NCI-H1048 (cell line): ENCODE measurements around the gene OPA1.

Experiments
- DNase-seq: peaks from one replicate; lab custom pipeline; 2025; lab: John Stamatoyannopoulos, UW

The OPA1 gene, protein sequence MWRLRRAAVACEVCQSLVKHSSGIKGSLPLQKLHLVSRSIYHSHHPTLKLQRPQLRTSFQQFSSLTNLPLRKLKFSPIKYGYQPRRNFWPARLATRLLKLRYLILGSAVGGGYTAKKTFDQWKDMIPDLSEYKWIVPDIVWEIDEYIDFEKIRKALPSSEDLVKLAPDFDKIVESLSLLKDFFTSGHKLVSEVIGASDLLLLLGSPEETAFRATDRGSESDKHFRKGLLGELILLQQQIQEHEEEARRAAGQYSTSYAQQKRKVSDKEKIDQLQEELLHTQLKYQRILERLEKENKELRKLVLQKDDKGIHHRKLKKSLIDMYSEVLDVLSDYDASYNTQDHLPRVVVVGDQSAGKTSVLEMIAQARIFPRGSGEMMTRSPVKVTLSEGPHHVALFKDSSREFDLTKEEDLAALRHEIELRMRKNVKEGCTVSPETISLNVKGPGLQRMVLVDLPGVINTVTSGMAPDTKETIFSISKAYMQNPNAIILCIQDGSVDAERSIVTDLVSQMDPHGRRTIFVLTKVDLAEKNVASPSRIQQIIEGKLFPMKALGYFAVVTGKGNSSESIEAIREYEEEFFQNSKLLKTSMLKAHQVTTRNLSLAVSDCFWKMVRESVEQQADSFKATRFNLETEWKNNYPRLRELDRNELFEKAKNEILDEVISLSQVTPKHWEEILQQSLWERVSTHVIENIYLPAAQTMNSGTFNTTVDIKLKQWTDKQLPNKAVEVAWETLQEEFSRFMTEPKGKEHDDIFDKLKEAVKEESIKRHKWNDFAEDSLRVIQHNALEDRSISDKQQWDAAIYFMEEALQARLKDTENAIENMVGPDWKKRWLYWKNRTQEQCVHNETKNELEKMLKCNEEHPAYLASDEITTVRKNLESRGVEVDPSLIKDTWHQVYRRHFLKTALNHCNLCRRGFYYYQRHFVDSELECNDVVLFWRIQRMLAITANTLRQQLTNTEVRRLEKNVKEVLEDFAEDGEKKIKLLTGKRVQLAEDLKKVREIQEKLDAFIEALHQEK

DNA sequence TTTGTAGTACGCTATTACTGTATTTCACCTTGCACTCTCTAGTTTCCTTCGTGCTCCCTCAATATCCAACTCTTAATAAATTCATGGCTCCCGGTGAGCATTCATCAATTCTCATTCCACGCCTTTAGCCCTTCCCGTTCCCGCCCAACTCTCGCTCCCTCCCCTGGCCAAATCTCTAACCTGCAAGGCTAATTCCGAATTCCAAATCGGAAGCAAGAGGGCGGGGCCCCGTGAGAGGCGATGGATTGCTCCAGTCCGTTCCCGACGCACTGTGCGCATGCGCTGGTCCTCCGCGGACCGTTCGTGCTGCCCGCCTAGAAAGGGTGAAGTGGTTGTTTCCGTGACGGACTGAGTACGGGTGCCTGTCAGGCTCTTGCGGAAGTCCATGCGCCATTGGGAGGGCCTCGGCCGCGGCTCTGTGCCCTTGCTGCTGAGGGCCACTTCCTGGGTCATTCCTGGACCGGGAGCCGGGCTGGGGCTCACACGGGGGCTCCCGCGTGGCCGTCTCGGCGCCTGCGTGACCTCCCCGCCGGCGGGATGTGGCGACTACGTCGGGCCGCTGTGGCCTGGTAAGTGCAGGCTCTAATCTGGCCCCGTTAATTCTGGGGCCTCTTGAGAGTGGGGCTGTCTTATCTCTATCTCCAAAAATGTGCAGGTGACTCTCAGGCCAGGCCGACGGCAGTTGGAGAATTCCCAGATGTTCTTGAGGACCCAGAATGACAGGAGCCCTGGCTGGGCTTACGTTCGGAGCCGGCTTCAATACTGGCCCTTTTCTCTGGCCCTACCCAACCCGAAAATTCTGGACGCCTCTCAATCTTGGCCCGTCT lies at the start of gene OPA1:
Gene OPA1 (plus strand): TSS at position 368 of the 827 bp plus-strand sequence. CDS start 170 bp downstream, at position 538.
- peak; percentile 98 for DNase-seq

DNA sequence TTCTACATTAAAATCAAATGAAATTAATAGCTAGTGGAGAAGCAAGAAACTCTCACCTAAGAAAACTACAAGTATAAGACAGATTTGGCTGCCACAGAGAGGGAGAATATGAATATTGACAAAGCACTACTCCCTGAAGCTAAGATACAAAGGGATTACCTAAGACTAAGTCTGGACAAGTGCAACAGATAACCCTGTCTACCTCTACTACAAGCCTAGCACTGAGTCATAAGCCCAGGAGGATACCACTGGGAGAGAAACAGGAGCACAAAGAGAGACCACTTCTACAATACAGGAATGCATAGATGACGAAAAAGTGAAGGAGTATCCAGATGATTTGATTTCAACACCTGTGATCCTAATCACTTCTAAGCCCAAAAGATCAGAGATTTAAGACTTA lies 48.7 kb upstream of the OPA1 start:
- no peak for DNase-seq

DNA sequence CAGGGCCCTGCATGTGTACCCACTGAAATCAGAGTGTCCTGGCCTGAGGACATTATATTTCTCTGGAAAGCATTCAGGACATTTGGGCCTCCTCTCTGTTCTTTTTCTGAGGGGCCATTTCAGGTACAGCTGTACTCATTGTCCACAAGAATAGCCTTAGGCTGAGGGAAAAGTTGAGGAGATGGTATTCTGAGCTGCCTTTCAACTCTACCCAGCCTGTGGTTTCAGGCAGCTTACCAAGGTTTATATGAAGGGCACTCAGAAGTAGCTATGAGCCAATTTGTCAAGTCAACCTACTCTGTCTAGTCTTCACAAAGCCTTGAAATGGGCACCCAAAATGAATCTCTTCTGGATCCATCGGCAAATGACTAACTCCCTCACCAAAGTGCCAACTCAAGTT lies 47.7 kb upstream of the OPA1 start:
- DNase-seq, result no peak

DNA sequence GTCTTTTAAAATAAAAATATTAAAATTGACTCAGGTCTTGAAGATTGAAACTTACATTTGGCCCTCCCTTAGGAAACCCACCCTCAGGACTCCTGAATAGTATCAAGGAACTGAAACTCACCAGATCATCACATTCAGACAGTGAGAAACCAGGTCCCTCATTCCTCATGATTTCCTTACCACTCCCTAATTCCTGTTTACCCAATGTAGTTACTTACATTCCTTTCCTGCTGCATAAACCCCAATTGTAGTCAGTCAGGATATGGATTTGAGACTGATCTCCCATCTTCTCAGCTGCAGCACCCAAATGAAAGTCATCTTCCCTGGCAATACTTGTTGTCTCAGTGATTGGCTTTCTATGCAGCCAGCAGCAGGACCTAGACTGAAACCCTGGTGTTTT lies 46.9 kb upstream of the OPA1 start:
- no peak for DNase-seq

DNA sequence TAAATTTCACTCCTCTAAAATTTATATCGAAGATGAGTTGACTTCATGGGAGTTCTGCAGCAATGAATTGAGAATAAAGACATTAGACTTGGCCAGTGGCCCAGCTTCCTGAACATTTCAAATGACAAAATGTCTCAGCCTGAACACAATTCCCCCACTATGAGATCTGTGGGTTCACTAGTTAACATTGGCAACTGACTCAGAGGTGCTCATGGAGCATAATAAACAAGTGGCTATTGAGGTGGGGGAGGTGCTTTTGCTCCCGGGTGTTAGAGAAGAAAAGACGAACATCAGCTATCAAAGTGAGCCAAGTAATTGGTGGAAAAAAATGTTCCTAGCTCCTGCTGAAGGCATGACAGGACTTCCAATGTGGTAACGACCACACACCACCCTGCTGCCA lies 44.6 kb upstream of the OPA1 start:
- no peak for DNase-seq

DNA sequence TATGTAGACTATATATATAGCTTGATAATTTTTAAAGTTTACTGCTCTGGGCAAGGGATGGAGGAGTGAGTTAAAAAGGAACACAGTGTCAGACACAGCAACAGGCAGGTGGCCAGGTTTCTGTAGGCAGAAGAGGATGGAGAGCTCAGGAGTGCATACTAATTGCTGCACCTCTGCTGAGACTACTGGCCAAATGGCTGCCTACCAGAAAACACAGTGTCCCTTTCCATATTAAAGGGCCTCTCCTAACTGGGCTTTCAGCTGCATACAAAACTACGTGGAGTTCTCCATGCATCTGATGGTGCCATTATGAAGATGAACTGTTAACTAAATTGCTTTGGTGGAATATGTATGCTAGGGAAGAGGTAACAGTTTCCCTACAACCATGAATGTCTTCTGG lies 40.1 kb upstream of the OPA1 start:
- no peak for DNase-seq

DNA sequence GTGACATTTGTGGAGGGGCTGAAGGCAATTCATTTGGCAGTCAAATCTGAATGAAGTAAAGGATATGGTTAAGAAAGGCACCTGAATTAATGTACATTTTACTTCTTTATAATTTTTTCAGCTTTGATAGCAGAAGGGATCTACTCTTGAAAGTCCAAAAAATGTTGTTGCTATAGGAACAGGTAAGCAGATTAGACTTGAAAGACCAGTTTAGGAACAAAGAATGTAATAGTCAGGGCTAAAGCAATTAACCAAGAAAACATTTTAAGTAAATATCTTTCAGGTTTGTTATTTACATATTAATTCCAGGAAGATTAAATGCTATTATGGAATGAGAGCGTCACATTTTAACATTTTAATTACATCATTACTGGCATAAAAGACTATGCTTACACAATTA lies 39.4 kb upstream of the OPA1 start:
- peak; percentile 10 for DNase-seq

DNA sequence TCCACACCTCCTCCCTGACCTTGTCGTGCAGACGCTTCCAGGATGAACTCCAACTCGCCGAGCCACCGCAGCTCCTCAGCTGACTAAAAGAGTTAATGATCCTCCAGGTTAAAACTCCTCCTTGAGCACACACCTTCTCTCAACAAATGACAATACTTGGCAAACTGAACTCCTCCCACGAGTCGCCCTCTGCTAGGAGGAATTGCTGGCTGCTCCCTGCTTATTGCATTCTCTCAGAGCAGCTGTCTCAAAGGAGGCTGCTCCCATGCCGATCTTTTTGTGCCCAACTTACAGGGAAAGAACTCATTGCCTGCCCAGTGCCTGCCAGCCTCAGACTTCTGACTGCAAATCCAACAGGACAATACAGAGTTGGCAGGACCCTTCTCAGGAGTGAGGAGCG lies 38.2 kb upstream of the OPA1 start, which contains the start of gene ATP13A4:
Gene ATP13A4 (minus strand): TSS at position 85 of the 400 bp plus-strand sequence. CDS start 96 bp downstream, outside the sequence.
- DNase-seq, result no peak

DNA sequence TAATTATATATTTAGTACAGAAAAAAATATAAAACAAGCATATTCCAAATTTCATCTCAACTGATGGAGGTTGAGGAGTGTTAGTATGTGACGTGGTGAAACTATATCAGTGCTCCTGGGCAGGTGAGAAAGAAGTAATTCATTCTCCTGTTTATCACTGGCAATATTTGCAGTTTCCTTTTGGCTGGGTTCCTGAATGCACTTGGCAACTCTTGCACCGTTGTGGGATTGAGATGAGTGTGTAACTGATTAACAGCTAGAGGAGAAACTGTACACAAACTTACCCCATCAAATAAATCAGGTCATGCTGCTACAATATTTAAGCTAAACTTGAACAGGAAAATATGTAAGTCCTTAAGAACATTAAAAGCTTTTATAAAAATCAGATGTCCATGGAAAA lies 36.2 kb upstream of the OPA1 start:
- no peak for DNase-seq

DNA sequence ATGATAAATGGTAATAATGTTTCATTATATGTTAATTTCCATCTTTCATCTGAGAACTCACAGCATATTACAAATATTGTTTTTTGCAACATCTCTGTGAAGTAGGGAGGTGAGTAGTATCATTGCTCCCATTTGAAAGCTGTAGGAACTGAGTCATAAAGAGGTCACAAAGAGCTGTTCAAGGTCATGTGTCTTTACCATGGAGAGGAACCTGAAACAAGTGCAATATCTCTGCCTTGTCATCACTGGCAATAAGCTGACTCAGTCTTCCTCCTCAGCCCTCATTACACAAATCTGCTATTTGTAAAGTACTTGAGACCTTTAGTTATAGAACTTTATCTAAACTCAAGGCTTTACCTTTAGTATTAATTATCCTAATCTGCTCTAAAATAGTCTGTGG lies 33.9 kb upstream of the OPA1 start:
- no peak for DNase-seq

DNA sequence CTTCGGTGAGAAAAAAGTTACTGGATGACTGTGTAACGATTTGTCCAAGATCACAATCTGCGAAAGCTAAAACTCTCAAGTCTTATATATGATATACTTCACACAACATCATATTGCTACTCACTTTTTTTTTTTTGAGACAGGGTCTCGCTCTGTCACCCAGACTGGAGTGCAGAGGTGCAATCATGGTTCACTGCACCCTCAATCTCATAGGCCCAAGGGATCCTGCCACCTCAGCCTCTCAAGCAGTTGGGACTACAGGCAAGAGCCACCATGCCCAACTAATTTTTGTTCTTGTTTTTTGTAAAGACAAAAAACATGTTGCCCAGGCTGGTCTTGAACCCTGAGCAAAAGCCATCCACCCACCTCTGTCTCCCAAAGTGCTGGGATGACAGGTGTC lies 32.9 kb upstream of the OPA1 start:
- no peak for DNase-seq

DNA sequence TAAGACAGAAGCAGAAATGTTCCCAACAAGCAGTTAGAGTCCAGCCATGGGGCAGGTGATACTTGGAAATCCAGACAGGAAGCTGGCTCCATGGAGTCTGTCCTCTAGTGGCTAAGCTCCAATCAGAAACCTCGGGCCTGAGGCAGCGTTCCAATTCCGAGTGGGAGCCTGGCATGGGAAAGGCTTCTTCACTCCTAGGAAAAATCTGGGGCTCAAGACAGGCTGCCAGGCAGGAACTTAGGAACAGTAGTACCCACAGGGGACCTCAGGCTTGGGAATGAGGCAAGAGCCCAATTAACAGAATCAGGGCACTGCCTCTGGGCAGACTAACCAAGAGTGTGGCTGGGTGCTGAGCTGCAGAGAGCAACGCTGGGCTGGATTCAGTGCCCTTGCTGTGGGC lies 32.1 kb upstream of the OPA1 start:
- DNase-seq, result no peak

DNA sequence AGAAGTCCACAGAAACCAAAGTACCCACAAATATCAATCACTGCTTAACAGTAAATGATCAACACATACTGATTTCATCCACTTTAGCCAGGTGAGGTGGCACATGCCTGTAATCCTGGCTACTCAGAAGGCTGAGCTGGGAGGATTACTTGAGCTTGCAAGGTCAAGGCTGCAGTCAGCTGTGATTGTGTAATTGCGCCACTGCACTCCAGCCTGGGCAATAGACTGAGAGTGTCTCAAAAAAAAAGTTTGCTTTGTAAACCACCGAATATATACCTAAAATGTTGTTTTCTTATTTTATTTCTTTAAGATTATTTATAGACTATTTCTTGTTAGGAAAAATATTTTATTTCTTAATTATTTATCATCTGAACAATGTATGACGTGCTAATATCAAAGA lies 29.6 kb upstream of the OPA1 start:
- no peak for DNase-seq

DNA sequence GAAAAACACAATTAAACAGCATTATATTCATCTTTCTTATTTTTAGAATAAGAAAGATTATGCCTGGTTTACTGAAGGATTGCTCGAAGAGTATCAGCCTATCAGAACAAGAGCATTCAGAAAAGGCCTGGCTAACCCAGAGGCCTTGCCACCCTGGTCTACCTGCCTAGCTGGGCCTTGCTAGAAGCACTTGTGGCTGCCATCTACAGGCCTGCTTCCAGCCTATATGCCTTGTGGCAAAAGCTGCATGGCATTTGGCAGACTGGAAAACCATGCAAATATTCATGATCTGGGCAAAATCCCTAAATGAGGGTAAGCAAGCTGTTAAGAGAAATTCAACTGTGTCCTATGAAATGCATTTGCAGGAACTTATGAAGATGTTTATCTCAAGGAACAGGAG lies 29.0 kb upstream of the OPA1 start:
- no peak for DNase-seq

DNA sequence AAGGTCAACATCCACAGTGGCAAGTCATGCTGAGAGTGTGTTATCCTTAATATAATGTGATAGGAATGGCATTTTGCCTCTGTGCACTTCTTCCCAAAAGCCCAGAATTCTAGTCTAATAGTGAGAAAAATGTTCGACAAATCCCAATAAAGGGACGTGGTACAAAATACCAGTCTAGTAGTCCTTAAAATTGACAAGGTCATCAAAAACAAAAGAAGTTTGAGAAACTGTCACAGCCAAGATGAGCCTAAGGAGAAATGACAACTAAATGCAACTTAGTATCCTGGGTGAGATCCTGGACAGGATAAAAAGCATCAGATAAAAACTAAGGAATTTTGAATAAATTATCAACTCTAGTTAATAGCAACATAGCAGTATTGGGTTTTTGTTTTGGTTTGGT lies 23.9 kb upstream of the OPA1 start:
- DNase-seq, result no peak

DNA sequence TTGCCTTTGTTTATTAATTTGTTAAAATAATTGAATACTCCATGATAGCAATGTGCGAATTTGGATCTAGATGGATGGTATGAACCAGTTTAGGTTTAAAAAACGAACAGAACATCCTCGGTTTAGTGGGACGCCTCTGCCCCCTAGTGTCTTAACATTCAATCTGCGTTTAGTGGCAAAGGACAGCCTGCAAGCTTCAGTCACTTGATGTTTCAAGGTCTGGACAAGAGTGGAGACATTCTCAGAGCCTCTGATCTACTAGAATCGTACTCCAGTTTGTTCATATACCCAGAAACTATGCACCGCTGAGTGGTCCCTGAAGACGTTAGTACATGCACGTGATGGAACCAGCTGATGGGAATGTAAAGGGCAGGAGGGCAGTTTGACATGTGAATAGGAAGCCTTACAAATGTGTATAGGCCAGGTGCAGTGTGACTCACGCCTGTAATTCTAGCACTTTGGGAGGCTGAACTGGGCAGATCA lies 20.5 kb upstream of the OPA1 start:
- peak; percentile 23 for DNase-seq

DNA sequence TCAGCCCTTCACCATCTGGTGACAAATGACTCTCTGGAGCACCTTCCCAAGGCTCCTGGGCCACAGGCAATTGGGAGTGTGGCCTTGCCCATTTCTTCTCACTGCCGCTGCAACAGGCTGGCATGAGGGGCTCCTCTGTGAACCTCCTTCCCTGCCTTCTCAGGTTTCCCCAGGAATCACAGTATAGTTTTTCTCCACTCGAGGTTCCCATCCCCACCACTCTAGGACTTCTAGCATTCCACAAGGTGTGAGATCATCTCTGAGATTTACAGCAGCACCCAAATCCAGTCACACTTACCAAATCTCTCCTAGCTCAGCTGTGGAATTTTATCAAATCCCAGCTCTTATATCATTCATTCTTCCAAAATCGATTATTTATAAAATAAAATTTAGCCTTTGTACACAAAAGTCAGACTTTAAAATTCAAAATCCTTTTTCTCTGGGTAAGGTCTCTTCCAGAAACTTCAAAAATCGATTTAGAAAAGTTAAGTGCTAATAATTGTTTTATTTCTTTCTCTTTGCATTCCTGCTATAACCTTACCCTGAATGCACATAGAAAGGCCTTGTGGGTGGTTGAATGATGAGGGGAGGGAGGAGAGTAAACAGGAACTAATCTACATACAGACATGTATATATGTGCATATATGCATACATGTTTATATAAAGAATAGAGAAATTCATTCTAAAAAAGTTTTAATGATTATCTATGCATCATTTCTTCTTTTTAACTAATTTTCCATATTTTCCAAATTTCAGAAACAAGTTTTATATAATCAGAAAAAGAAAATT lies 19.4 kb upstream of the OPA1 start:
- no peak for DNase-seq

DNA sequence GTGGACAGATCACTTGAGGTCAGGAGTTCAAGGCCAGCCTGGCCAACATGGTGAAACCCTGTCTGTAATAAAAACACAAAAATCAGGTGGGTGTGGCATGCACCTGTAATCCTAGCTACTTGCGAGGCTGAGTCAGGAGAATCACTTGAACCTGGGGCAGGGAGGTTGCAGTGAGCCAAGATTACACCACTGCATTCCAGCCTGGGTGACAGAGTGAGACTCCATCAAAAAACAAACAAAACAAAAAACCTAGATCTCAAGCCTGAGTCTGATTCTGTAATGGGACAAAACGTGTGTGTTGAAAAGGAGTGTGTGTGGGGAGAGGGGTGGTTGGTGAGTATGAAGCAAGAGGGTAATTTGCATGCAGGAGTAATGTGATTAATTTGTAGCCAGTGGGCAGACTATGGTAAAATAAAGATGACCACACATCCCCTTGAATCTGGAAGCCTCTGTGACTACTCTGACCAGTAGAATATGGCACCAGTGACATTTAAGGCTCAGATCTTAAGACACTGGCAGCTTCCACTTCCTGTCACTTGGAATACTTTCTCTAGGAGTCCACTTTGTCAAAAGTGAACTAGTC lies 18.4 kb upstream of the OPA1 start:
- no peak for DNase-seq

DNA sequence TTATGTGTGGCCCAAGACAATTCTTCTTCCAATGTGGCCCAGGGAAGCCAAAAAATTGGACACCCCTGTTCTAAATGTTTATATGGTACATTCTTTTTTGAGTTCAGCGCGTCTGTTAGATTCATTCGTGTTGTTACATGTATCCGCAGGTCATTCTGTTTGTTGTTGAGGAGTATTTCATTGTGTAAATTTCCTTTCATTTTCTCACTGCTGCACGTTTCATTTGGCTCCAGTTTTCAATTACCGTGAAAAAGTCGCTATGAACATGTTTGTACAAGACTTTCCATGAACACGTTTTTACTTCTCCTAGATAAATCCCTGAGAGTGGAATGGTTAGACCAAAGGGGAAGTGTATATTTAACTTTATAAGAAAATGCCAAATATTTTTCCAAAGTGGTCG lies 7.5 kb upstream of the OPA1 start:
- DNase-seq, result no peak

DNA sequence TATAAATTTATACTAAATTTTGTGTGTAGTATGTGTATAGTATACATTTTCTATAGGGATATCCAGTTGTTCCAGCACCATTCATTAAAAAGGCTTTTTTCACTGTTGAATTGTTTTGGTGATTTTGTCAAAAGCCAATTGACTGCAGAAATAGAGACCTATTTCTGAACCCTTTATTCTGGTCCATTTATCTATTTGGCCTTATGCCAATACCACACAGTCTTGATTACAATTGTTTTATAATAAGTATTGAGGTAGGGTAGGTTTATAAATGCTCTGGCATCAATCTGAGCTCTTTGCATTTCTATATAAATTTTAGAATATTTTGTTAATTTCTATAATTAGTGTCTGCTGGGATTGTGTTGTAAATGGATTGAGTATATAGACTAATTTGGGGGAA lies 6.5 kb upstream of the OPA1 start:
- DNase-seq, result no peak

DNA sequence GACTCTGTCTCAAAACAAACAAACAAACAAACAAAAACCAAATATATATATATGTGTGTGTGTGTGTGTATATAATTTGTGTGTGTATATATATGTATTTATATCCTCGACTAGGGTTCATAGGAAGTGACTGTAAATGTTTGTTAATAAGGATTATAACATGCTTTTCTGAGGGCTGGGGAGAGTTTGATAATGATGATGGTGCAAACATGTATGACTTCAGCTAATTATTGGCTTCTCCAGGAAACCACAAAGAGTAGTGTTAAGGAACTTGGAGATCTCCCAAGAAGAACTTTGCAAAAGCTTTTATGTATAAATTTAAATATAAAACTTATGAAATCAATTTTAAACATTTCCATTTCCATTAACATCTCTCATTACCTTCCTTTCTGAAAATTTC lies 3.9 kb upstream of the OPA1 start:
- DNase-seq, result no peak
